GM23248 (cell line): Measurements from ENCODE around the gene XPO6. TPM values are rescaled to one million over a fixed set of nuclear protein-coding genes. Genes with fewer than 3 reads are reported as not detected.

ENCODE experiments used
- DNase-seq: peaks from one replicate; pipeline ENCODE4 v3.0.0-alpha.2; 2015
- H2AFZ ChIP-seq: fragments of 200-600 bp; sonication (generic); 2 replicates; pipeline ENCODE4 v1.6.1; 2016; ENCODE audit warnings: antibody characterized with exemption
- H3F3A ChIP-seq: fragments of 200-600 bp; sonication (generic); 2 replicates; pipeline ENCODE4 v1.6.1; 2016; ENCODE audit warnings: mild to moderate bottlenecking, antibody characterized with exemption, mixed run types; ENCODE audit not compliant: insufficient read depth
- H3K27ac ChIP-seq: fragments of 200-600 bp; sonication (generic); 2 replicates; pipeline ENCODE4 v1.5.1; 2016; ENCODE audit warnings: mild to moderate bottlenecking
- H3K27me3 ChIP-seq: fragments of 200-600 bp; sonication (generic); replicated peaks from 2 replicates; pipeline ENCODE4 v1.6.1; 2016; ENCODE audit warnings: mild to moderate bottlenecking; ENCODE audit not compliant: insufficient read depth
- H3K36me3 ChIP-seq: fragments of 200-600 bp; sonication (generic); 2 replicates; pipeline ENCODE4 v1.6.1; 2016; ENCODE audit warnings: low read depth, mild to moderate bottlenecking
- H3K4me1 ChIP-seq: fragments of 200-600 bp; sonication (generic); 2 replicates; pipeline ENCODE4 v1.6.1; 2016; ENCODE audit warnings: mild to moderate bottlenecking; ENCODE audit not compliant: insufficient read depth
- H3K4me2 ChIP-seq: fragments of 200-600 bp; sonication (generic); one replicate; pipeline ENCODE4 v1.6.1; 2016; ENCODE audit warnings: mild to moderate bottlenecking; ENCODE audit not compliant: unreplicated experiment
- H3K4me3 ChIP-seq: fragments of 200-600 bp; sonication (generic); 2 replicates; pipeline ENCODE4 v1.5.1; 2016; ENCODE audit warnings: mild to moderate bottlenecking
- H3K79me2 ChIP-seq: fragments of 200-600 bp; sonication (generic); 2 replicates; pipeline ENCODE4 v1.6.1; 2016; ENCODE audit warnings: mild to moderate bottlenecking; ENCODE audit not compliant: insufficient read depth
- H3K9ac ChIP-seq: fragments of 200-600 bp; sonication (generic); 2 replicates; pipeline ENCODE4 v1.6.1; 2016; ENCODE audit warnings: mild to moderate bottlenecking
- H3K9me2 ChIP-seq: fragments of 200-600 bp; sonication (generic); 2 replicates; pipeline ENCODE4 v1.6.1; 2016; ENCODE audit warnings: mixed run types, mild to moderate bottlenecking, moderate library complexity; ENCODE audit not compliant: insufficient read depth
- H3K9me3 ChIP-seq: fragments of 200-600 bp; sonication (generic); one replicate; pipeline ENCODE4 v1.6.1; 2017; ENCODE audit warnings: low read depth
- H4K20me1 ChIP-seq: fragments of 200-600 bp; sonication (generic); 2 replicates; pipeline ENCODE4 v1.6.0; 2016; ENCODE audit not compliant: insufficient read depth
- EZH2 ChIP-seq: fragments of 200-600 bp; sonication (generic); IDR thresholded peaks from 2 replicates; pipeline ENCODE4 v1.6.1; 2018; ENCODE audit warnings: antibody characterized with exemption, mild to moderate bottlenecking; ENCODE audit not compliant: insufficient read depth, poor library complexity, severe bottlenecking
- EZH2phosphoT487 ChIP-seq: fragments of 200-600 bp; sonication (generic); IDR thresholded peaks from 2 replicates; pipeline ENCODE4 v1.6.1; 2018; ENCODE audit warnings: antibody characterized with exemption, moderate library complexity, mild to moderate bottlenecking, low read depth; ENCODE audit not compliant: insufficient read depth
- WGBS, 2 experiments: methylation state at CpG; one replicate each; pipeline ENCODE4 v1.1.6; 2015 to 2017; ENCODE audit warnings: low lambda C conversion rate in 2 of 2, low coverage in 1 of 2; ENCODE audit errors: missing lambda C conversion rate in 2 of 2; 5-methylcytosine and 5-hydroxymethylcytosine counted together
- in situ Hi-C: fragments of 300-500 bp; cut with MboI; formaldehyde crosslinking; loops from 2 replicates; pipeline ENCODE4 v1.15.0; 2020
- polyA plus RNA-seq: library from polyadenylated mRNA; unstranded; fragments of >200 nt; fragmentation: Nextera tagmentation; extraction: Ambion mirVana; gene quantifications from 2 replicates; pipeline ENCODE4 v1.2.1, GENCODE V29; 2016
- total RNA-seq: library from RNA; depleted of rRNA; stranded (reverse); fragments of >200 nt; shearing (Covaris generic); gene quantifications from 2 replicates; pipeline ENCODE4 v1.2.3, GENCODE V29; 2014

The XPO6 gene
- total and polyA plus RNA-seq, 2 experiments from 2014 or later, result 50.7 to 118 TPM

- Histone ChIP-seq H3K9ac (no peak overlapping the region), H3K9me2 (no peaks in the 10 kb centered on the region), H4K20me1 (peaks cover 10% of the 10 kb centered on the region), H3K4me3 (no peak overlapping the region), H3K36me3 (peaks cover 39% of the 10 kb centered on the region), H3K4me2 (no peak overlapping the region), H3K27ac (no peak overlapping the region), H3K4me1 (no peaks in the 10 kb centered on the region), H2AFZ (no peak overlapping the region), H3F3A (no peaks in the 10 kb centered on the region; the same call in 1 of the 2 replicates), H3K79me2 (peaks cover 100% of the 10 kb centered on the region), H3K9me3 (no peaks in the 10 kb centered on the region), H3K27me3 (no peaks in the 10 kb centered on the region)
- TF ChIP-seq EZH2, result no peak
- no peak for TF ChIP-seq EZH2phosphoT487
- in situ Hi-C loops, result no loop called here
- WGBS, 2 experiments, result 90 to 94% methylated on average over 4 of the region's 4 CpGs
- no peak for DNase-seq
Measured at GRCh38 chr16:28204204-28204603, 7.6 kb downstream of the XPO6 start.

GRCh38 chr16:28202147-28202746, 9.5 kb downstream of the XPO6 start:
- Histone ChIP-seq H3K9me2 (no peaks in the 10 kb centered on the region), H3K36me3 (peaks cover 26% of the 10 kb centered on the region), H3K79me2 (peaks cover 100% of the 10 kb centered on the region), H3K4me3 (no peak overlapping the region), H3K9ac (no peak overlapping the region), H4K20me1 (peaks cover 10% of the 10 kb centered on the region), H3K27me3 (no peaks in the 10 kb centered on the region), H3K4me2 (no peak overlapping the region), H2AFZ (no peak overlapping the region), H3F3A (peaks cover 4% of the 10 kb centered on the region), H3K9me3 (no peaks in the 10 kb centered on the region), H3K27ac (no peak overlapping the region), H3K4me1 (0 out of 2 replicates have a peak, but pooled peaks cover 4% of the 10 kb centered on the region)
- TF ChIP-seq EZH2, result no peak
- TF ChIP-seq EZH2phosphoT487, result no peak
- no peak for DNase-seq
- in situ Hi-C loops, result no loop called here
- 96 to 97% methylated on average over 6 of the region's 6 CpGs for WGBS, 2 experiments

- Histone ChIP-seq H3K36me3 (peaks cover 16% of the 10 kb centered on the region), H3K4me3 (no peak overlapping the region), H3K4me1 (peaks cover 17% of the 10 kb centered on the region), H3K27me3 (no peaks in the 10 kb centered on the region), H3K9ac (no peak overlapping the region), H3K9me3 (no peaks in the 10 kb centered on the region), H3K9me2 (no peaks in the 10 kb centered on the region), H3K79me2 (peaks cover 100% of the 10 kb centered on the region), H2AFZ (no peak overlapping the region), H3K27ac (no peak overlapping the region), H3K4me2 (no peak overlapping the region), H4K20me1 (peaks cover 10% of the 10 kb centered on the region), H3F3A (peaks cover 20% of the 10 kb centered on the region)
- no peak for DNase-seq
- TF ChIP-seq EZH2 (no peak), EZH2phosphoT487 (no peak)
- in situ Hi-C loops, result no loop called here
- WGBS, 2 experiments, result 98 to 100% methylated on average over 5 of the region's 5 CpGs
Measured at GRCh38 chr16:28200661-28201060, 11.1 kb downstream of the XPO6 start.

- DNase-seq, result no peak
- peaks cover 49% of the 10 kb centered on the region for H3K4me1 ChIP-seq
- peak overlapping the region; percentile 9 for H3K4me2 ChIP-seq
- H3K27ac ChIP-seq, result peak overlapping the region; percentile 4
- H4K20me1 ChIP-seq, result peaks cover 7% of the 10 kb centered on the region; the same call in 1 of the 2 replicates
- no peak for TF ChIP-seq EZH2phosphoT487
- TF ChIP-seq EZH2, result no peak
- peaks cover 57% of the 10 kb centered on the region for H3F3A ChIP-seq
- H3K9ac ChIP-seq, result no peak overlapping the region
- 80 to 85% methylated on average over 5 of the region's 5 CpGs for WGBS, 2 experiments
- H3K36me3 ChIP-seq, result peaks cover 6% of the 10 kb centered on the region; the same call in 1 of the 2 replicates
- peaks cover 88% of the 10 kb centered on the region for H3K79me2 ChIP-seq
- no peaks in the 10 kb centered on the region for H3K27me3 ChIP-seq
- H2AFZ ChIP-seq, result no peak overlapping the region
- H3K4me3 ChIP-seq, result no peak overlapping the region
- in situ Hi-C loops, result no loop called here
- no peaks in the 10 kb centered on the region for H3K9me3 ChIP-seq
- H3K9me2 ChIP-seq, result no peaks in the 10 kb centered on the region
Measured at GRCh38 chr16:28196387-28196987, 15.3 kb downstream of the XPO6 start.
